HG02759 (cell line): ENCODE results near the gene SLC1A6.
"Not testable (repeated sequence)": the region's sequence is repeated elsewhere in the genome, so short reads cannot be mapped to it uniquely, and the experiment has no call there.

Experiments
- ATAC-seq: cut with Tn5 transposase; IDR thresholded peaks from one replicate; pipeline ENCODE4 v1.9.1; 2021; ENCODE audit warnings: mild to moderate bottlenecking, moderate library complexity; ENCODE audit not compliant: unreplicated experiment

The SLC1A6 gene

DNA sequence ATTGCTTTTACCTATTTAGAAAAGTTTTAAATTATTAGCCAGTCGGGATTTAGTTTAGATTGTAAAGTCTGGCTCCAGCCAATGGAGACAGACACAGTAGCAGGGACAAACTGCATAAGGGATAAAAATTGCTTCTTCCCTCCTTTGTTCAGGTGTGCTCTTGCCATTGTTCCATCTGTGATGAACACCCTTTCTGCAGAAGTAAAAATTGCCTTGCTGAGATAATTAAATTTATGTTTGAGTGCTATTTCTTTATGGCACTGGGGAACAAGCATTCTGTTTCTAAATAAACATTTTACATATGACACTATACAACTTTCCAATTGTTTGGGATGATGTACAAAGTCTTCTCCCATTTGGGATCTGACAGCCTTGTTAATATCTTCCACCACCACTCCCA is 20.4 kb downstream of the SLC1A6 start:
- no peak for ATAC-seq

DNA sequence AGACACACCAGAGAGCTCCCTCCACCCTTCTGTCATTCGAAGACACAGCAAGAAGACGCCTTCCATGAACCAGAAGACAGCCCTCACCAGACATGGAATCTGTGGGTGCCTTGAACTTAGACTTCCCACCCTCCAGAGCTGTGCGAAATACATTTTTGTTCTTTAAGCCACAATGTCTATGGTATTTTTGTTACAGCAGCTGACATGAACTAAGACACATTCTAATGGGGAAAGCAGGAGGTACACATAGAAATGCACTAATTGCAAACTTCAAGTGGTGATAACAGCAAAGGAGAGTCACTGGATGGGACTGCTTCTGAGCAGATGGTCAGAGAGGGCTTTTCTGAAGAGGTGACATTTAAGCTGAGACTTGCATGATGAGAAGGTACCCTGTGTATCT is 22.2 kb downstream of the SLC1A6 start:
- ATAC-seq = no peak

DNA sequence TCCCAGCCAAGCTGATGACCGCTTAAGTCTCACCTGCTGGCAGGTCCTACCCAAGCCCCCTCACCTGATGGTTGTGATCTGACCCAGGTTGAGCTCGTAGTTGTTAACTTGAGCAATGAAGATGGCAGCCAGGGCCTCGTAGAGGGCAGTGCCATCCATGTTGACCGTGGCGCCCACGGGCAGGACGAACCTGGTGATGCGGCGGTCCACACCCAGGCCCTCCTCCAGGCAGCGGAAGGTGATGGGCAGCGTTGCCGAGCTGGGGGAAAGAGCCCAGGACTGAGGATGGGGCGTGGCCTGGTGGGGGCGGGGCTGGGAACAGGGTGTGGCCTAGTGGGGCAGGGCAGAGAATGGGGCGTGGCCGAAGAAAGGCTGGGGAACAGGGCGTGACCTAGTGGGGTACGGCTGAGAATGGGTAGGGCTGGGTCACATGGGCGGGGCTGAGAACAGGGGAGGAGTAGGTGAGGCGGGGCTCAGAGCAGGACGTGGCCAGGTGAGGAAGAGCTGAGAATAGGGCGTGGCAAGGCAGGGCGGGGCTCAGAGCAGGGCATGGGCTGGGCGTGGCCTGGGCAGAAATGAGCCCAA is 25.5 kb downstream of the SLC1A6 start:
- ATAC-seq = no peak

DNA sequence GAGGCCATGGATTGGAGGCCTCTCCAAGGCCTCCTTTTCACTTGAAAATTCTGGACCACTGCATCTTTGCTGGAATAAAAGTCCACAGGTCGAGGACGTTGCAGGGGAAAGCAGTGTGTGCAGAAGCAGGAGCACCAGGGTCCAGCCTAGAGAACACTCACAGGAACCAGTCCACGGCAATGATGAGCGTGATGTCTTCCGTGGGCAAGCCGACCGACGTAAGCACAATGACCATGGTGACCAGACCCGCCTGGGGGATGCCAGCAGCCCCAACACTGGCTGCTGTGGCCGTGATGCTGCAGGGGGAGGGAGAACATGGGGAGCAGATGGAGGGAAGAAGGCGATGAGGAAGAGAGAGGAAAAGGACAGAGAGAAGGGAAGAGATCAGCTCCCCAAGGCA is 26.9 kb downstream of the SLC1A6 start:
- no peak for ATAC-seq

DNA sequence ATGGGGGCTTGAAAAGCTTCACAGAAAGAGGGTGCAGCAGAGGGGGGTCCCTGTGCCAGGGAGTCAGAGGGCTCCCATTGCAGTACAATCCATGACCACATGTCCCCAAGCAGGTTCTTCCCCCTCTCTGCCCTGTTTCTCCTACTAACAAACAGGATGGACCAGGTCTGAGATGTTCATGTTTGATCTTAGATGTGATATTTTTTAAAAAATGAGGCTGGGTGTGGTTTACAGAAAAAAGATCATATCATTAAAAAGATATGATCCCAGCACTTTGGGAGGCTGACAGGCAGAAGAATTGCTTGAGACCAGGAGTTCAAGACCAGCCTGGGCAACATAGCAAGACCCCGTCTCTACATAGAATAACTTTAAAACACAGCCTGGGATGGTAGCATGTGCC is 29.2 kb downstream of the SLC1A6 start:
- no peak for ATAC-seq

DNA sequence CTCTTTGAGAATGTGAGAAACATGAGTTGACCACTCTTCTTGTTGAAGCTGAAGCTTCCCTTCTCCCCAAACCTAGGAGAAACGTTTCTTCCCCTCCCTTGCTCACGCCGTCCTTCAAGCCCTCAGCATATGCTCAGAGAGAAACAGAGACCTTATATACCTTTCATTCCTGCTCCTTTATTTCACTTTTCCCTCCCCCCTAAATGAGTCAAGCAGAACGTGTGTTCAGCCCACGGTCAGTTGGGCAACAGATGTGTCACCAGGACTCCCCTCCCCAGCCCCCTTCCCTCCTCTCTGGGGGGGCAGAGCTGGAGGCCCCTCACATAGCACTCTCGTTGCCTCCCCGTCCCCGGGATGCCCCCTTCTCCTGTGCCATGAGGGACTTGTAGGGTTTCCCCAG is 29.8 kb downstream of the SLC1A6 start:
- ATAC-seq = no peak

DNA sequence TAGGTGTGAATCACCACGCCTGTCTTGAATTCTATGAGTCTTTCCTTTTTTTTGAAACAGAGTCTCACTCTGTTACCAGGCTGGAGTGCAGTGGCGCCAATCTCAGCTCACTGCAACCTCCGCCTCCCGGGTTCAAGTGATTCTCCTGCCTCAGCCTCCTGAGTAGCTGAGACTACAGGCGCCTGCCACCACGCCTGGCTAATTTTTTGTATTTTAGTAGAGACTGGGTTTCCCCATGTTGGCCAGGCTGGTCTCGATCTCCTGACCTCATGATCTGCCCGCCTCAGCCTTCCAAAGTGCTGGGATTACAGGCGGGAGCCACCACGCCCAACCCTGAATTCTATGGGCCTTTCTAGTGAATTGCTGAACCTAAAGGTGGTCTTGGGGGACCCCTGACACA is 30.3 kb downstream of the SLC1A6 start:
- not testable (repeated sequence) for ATAC-seq

DNA sequence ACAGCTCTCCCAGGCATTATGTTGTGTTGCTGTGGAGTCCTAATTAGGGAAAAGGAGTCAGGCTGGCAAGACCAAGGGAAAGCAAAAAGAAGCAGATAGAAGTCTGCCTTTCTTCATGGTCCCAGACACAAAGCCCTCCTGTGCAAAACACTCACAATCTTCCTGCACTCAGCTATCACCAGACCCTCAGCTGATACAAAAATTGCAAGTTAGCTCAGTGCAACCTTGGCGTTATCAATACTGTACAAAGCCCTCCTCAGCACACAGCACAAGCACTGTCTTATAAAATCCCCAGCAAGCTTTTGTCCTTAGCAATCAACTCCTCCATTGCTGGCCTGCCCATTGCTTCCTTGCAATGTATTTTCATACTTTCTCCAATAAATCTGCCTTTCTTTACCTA is 35.2 kb downstream of the SLC1A6 start:
- no peak for ATAC-seq

DNA sequence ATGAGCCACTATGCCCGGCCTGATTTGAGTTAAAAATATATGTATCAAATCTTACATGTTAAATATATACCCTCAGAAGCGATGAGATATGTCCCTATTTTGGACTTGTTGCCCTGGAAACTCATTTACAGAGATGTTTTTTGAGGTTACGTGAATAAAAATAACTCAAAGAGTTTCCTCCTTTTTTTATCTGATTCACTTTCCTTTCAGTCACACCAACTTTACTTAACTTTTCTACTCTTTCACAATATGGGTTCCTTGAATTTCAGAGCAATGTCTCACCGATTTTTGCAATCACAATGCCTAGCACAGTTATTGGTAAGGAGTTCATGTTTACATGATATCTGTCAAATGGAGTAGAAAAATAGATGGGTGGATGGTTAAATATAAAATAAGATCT is 36.1 kb downstream of the SLC1A6 start:
- no peak for ATAC-seq

DNA sequence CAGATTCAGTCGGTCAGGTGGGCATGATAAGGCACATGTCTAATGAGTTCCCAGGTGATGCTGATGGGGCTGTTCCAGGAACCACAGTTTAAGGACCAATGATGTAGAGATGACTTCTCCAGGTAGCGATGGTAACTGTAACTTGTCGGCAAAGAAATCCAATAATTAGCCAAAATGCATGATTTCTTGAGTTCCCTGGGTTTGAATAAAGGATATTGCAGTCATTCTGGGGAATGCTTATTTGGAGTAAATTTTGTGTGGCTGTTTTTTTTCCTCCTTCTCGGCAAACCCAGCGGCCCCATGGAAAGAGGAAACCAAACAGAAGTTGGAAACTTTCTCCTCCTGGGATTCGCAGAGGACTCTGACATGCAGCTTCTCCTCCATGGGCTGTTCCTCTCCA is 38.5 kb downstream of the SLC1A6 start, which contains the start of gene OR7C2:
TSS of gene OR7C2 (plus strand) at position 301 of the 400 bp plus-strand sequence. CDS start at position 301, 0 bp downstream.
- no peak for ATAC-seq

DNA sequence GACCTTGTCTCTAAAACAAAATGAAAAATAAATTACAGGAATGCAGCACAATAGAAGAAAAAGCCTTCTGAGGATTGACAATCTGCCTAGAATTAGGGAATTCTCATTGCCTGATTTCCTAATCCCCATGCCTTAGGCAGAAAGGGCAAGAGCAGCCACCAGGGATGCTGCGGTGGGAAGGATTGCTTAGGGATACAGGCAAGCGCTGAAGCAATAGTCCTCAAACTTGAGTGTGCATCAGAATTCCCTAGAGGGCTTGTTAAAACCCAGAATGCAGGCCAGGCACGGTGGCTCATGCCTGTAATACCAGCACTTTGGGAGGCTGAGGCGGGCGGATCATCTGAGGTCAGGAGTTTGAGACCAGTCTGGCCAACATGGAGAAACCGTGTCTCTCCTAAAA is 39.4 kb downstream of the SLC1A6 start:
- no peak for ATAC-seq

DNA sequence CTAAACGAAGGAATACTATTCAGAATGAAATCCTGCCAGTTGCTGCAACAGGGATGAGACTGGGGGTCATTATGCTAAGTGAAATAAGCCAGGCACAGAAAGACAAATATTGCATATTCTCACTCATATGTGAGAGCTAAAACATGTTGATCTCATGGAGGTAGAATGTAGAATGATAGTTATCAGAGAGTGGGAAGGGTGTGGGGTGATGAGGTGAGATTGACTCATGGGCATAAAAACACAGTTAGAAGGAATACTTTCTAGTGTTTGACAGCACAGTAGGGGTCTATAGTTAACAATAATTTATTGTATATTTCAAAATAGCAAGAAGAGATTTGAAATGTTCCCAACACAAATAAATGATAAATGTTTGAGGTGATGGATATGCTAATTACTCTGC is 46.2 kb downstream of the SLC1A6 start:
- no peak for ATAC-seq

DNA sequence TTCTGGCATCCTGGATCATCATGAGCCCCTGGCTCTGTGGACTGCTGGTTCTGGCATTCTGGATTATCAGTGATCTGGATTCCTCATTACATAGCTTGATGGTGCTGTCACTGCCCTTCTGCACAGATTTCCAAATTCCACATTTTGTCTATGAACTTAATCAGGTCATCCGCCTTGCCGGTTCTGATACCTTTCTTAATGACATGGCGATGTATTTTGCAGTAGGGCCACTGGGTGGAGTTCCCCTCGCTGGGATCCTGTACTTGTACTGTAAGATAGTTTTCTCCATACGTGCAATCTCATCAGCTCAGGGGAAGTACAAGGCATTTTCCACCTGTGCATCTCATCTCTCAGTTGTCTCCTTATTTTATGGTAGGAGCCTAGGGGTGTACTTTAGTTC is 62.8 kb downstream of the SLC1A6 start:
- ATAC-seq = no peak

DNA sequence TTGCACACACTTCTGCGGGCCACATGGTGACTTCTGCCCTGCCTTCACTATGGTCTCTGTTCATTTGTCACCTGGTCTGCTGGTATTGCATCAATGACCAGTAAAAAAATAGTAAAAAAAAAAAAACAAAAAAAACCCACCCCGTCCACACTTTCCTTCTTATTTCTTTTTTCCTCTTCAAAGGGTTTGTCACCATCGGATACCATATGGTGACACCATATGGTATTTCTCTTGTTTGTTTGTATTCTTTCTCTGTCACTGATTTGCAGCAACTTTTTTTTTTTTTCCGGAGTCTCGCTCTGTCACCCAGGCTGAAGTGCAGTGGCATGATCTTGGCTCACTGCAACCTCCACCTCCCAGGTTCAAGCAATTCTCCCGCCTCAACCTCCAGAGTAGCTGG is 64.5 kb downstream of the SLC1A6 start:
- no peak for ATAC-seq

DNA sequence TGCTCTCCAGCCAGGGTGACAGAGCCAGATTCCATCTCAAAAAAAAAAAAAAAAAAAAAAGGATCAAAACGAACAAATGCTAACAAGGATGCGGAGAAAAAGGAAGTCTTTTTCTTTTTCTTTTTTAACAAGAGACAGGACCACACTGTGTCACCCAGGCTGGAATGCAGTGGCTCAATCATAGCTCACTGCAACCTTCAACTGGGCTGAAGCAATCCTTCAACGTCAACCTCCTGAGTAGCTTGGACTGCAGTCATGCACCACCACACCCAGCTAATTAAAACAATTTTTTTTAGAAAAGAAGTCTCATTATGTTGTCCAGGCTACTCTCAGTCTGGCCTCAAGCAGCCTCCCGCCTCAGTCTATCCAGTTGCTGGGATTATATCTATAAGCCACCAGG is 73.0 kb downstream of the SLC1A6 start:
- no peak for ATAC-seq

DNA sequence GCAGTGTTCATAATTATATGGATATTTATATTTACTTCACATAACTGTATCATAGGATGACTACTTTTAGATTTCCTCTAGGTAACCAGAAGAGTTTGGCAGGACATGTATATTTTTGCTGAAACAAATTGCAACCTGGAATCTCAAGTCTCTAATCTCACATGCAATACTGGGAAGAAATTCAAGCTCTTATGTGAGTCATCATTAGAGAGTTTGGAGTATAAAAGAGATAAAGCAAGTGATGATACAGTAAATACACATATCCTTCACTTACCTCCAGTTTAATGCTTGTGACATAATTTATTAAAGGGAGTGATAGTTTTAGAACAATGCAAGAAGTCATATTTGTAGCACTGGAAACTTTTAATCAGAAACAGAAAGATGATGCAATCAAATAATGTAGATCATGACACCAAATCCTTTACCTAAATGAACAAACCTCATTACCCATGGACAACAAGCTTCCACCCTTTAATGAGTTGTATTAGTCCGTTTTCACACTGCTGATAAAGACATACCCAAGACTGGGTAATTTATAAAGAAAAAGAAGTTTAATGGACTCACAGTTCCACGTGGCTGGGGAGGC is 77.9 kb downstream of the SLC1A6 start:
- ATAC-seq = no peak
